ENCODE data around the gene PTGIR.
A peak's percentile ranks its signal among the peaks of the same experiment; 100 is the strongest.

PTGIR gene

DNA sequence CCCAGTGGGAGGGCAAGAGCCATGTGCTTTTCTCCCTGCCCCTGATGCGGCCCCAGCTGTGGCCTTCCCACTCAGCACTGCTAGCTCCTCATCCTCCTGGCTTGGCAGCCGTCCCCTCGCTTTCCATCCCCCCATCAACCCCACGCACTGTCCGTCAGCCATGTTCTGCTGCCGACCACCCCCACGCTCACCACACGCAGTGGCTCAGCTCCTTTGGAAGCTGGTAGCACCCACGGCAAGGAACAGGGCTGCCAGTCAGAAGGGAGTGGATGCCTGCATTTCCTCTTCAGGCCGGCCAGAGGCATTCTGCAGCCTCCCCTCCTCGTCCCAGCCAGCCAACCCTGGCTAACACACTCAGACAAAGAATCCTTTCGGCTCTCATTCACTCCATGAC, 17.4 kb downstream of the PTGIR start:
- no peak overlapping the region for H3K4me3 ChIP-seq (ENCODE audit: low read depth, low read length)
- H3K27ac ChIP-seq: no peak overlapping the region
- TF ChIP-seq CTCF (IDR thresholded peaks at IDR 0.05; ENCODE audit: low read depth, low read length, missing control alignments): no peak
- in situ Hi-C loops (cut with HindIII; ENCODE audit: low pct_ligation_motif_present, low sequenced_read_pairs): no loop called here
- H3K36me3 ChIP-seq (replicated peaks): peaks cover 47% of the 10 kb centered on the region
- DNase-seq: no peak
- H3K27me3 ChIP-seq (replicated peaks): no peaks in the 10 kb centered on the region

GRCh38 chr19:46606681-46607447, 18.0 kb downstream of the PTGIR start:
- Histone ChIP-seq H3K27me3 (replicated peaks) (no peaks in the 10 kb centered on the region), H3K27ac (no peak overlapping the region), H3K36me3 (replicated peaks) (peaks cover 47% of the 10 kb centered on the region), H3K4me3 (ENCODE audit: low read depth, low read length) (no peak overlapping the region)
- no peak for TF ChIP-seq CTCF (IDR thresholded peaks at IDR 0.05; ENCODE audit: low read depth, low read length, missing control alignments)
- no peak for DNase-seq
- in situ Hi-C loops (cut with HindIII; ENCODE audit: low pct_ligation_motif_present, low sequenced_read_pairs): no loop called here

DNA sequence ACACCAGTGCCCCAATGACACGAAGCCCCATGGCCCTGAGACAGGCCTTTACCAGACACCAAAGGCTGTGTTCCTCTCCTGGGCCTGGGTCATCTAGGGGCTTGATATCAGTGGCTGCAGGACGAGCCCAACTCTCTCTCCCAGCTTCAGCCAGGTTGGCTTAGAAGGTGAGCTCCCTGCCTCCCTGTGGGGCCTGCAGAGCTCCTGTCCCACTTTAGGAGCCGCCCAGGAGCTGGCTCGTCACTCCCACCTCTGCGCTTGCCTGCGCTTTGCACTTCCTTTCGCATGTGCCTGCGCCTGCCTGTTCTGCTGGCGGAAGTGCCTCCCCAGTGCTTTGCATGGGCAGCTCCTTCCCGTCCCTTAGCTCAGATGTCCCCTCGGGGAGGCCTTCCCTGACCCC, 18.9 kb downstream of the PTGIR start:
- Histone ChIP-seq H3K27me3 (replicated peaks) (no peaks in the 10 kb centered on the region), H3K4me3 (ENCODE audit: low read depth, low read length) (no peak overlapping the region), H3K27ac (no peak overlapping the region), H3K36me3 (replicated peaks) (peaks cover 47% of the 10 kb centered on the region)
- in situ Hi-C loops (cut with HindIII; ENCODE audit: low pct_ligation_motif_present, low sequenced_read_pairs): no loop called here
- DNase-seq: no peak
- no peak for TF ChIP-seq CTCF (IDR thresholded peaks at IDR 0.05; ENCODE audit: low read depth, low read length, missing control alignments)

- Histone ChIP-seq H3K36me3 (replicated peaks) (peaks cover 47% of the 10 kb centered on the region), H3K27me3 (replicated peaks) (no peaks in the 10 kb centered on the region), H3K4me3 (ENCODE audit: low read depth, low read length) (no peak overlapping the region), H3K27ac (no peak overlapping the region)
- in situ Hi-C loops (cut with HindIII; ENCODE audit: low pct_ligation_motif_present, low sequenced_read_pairs): no loop called here
- DNase-seq: no peak
- TF ChIP-seq CTCF (IDR thresholded peaks at IDR 0.05; ENCODE audit: low read depth, low read length, missing control alignments): no peak
These were observed 19.5 kb downstream of the PTGIR start for GRCh38 chr19:46605356-46605821.

GRCh38 chr19:46604781-46605355, 20.0 kb downstream of the PTGIR start:
- in situ Hi-C loops (cut with HindIII; ENCODE audit: low pct_ligation_motif_present, low sequenced_read_pairs): no loop called here
- Histone ChIP-seq H3K36me3 (replicated peaks) (peaks cover 44% of the 10 kb centered on the region), H3K27ac (no peak overlapping the region), H3K4me3 (ENCODE audit: low read depth, low read length) (no peak overlapping the region), H3K27me3 (replicated peaks) (no peaks in the 10 kb centered on the region)
- TF ChIP-seq CTCF (IDR thresholded peaks at IDR 0.05; ENCODE audit: low read depth, low read length, missing control alignments): peak; percentile 2
- no peak for DNase-seq
